GM18870 (cell line): ENCODE results near the gene PPFIA1.
"Not testable (repeated sequence)": the region's sequence is repeated elsewhere in the genome, so short reads cannot be mapped to it uniquely, and the experiment has no call there.

ENCODE experiments used
- ATAC-seq: cut with Tn5 transposase; IDR thresholded peaks from one replicate; pipeline ENCODE4 v1.9.1; 2021; ENCODE audit warnings: moderate library complexity; ENCODE audit not compliant: unreplicated experiment

Gene PPFIA1

GRCh38 chr11:70250876-70251658 is 19.4 kb upstream of the PPFIA1 start:
- no peak for ATAC-seq

- ATAC-seq: no peak
Observed at GRCh38 chr11:70251659-70252321, 18.7 kb upstream of the PPFIA1 start.

- no peak for ATAC-seq
Observed at GRCh38 chr11:70252844-70253243, 17.6 kb upstream of the PPFIA1 start.

- ATAC-seq: no peak
Observed at GRCh38 chr11:70255477-70256116, 14.9 kb upstream of the PPFIA1 start.

- ATAC-seq: not testable (repeated sequence)
Observed at GRCh38 chr11:70259077-70259476, 11.4 kb upstream of the PPFIA1 start.

GRCh38 chr11:70262951-70263350 is 7.5 kb upstream of the PPFIA1 start:
- no peak for ATAC-seq

GRCh38 chr11:70263363-70263762 is 7.1 kb upstream of the PPFIA1 start:
- ATAC-seq: no peak

- ATAC-seq: no peak
Observed at GRCh38 chr11:70265341-70265740, 5.1 kb upstream of the PPFIA1 start.

GRCh38 chr11:70267405-70267950 is 3.0 kb upstream of the PPFIA1 start:
- ATAC-seq: no peak

GRCh38 chr11:70268526-70268925 is 2.0 kb upstream of the PPFIA1 start:
- ATAC-seq: no peak

- ATAC-seq: peak; percentile 7
Observed at GRCh38 chr11:70270877-70271648, 573 bp downstream of the PPFIA1 start.

- ATAC-seq: no peak
Observed at GRCh38 chr11:70271649-70271953, 1.1 kb downstream of the PPFIA1 start.

- ATAC-seq: no peak
Observed at GRCh38 chr11:70272009-70272408, 1.5 kb downstream of the PPFIA1 start.

GRCh38 chr11:70278994-70279393 is 8.5 kb downstream of the PPFIA1 start:
- ATAC-seq: no peak

- no peak for ATAC-seq
Observed at GRCh38 chr11:70281156-70281609, 10.7 kb downstream of the PPFIA1 start.

- ATAC-seq: no peak
Observed at GRCh38 chr11:70282012-70282411, 11.5 kb downstream of the PPFIA1 start.

- ATAC-seq: no peak
Observed at GRCh38 chr11:70288721-70289120, 18.2 kb downstream of the PPFIA1 start.

- no peak for ATAC-seq
Observed at GRCh38 chr11:70289582-70289981, 19.1 kb downstream of the PPFIA1 start.

GRCh38 chr11:70290361-70291065 is 20.0 kb downstream of the PPFIA1 start:
- no peak for ATAC-seq

- no peak for ATAC-seq
Observed at GRCh38 chr11:70292166-70292565, 21.7 kb downstream of the PPFIA1 start.
